H9 (cell line): ENCODE data around the gene TSPAN6. TPM values are rescaled to one million over a fixed set of nuclear protein-coding genes. Genes with fewer than 3 reads are reported as not detected.
A peak's percentile ranks its signal among the peaks of the same experiment; 100 is the strongest.

Experiments
- DNase-seq: peaks from one replicate; pipeline ENCODE4 v3.0.0-alpha.2; 2017
- H2AFZ ChIP-seq: one replicate; pipeline ENCODE4 v1.6.1; 2013; ENCODE audit warnings: mild to moderate bottlenecking, low read length, control low read depth, moderate library complexity
- H2AK5ac ChIP-seq: 2 replicates; pipeline ENCODE4 v1.6.1; 2013; ENCODE audit warnings: low read length, control low read depth, mixed read lengths; ENCODE audit not compliant: insufficient read length
- H2BK120ac ChIP-seq: one replicate; pipeline ENCODE4 v1.6.1; 2013; ENCODE audit warnings: low read depth, mild to moderate bottlenecking, low read length, control low read depth, inconsistent platforms; ENCODE audit not compliant: poor library complexity, severe bottlenecking
- H2BK12ac ChIP-seq: 2 replicates; pipeline ENCODE4 v1.6.1; 2013; ENCODE audit warnings: low read length, control low read depth, mixed read lengths, low read depth; ENCODE audit not compliant: insufficient read length
- H2BK15ac ChIP-seq: 2 replicates; pipeline ENCODE4 v1.6.1; 2013; ENCODE audit warnings: low read depth, low read length, control low read depth
- H2BK20ac ChIP-seq: one replicate; pipeline ENCODE4 v1.6.1; 2013; ENCODE audit warnings: low read depth, mild to moderate bottlenecking, low read length, control low read depth, inconsistent platforms; ENCODE audit not compliant: poor library complexity, severe bottlenecking
- H2BK5ac ChIP-seq: 2 replicates; pipeline ENCODE4 v1.6.1; 2013; ENCODE audit warnings: low read length, control low read depth, mixed read lengths; ENCODE audit not compliant: insufficient read length
- H3K14ac ChIP-seq: 2 replicates; pipeline ENCODE4 v1.6.1; 2013; ENCODE audit warnings: low read length, control low read depth; ENCODE audit not compliant: insufficient read depth
- H3K18ac ChIP-seq: 2 replicates; pipeline ENCODE4 v1.6.1; 2013; ENCODE audit warnings: low read depth, mild to moderate bottlenecking, mixed read lengths, low read length, control low read depth; ENCODE audit not compliant: insufficient read length
- H3K23ac ChIP-seq: 2 replicates; pipeline ENCODE4 v1.6.1; 2013; ENCODE audit warnings: low read length, control low read depth, mixed read lengths, low read depth; ENCODE audit not compliant: insufficient read length
- H3K23me2 ChIP-seq: 2 replicates; pipeline ENCODE4 v1.6.1; 2013; ENCODE audit warnings: low read depth, mild to moderate bottlenecking, mixed read lengths, low read length, control low read depth; ENCODE audit not compliant: insufficient read length, poor library complexity, severe bottlenecking
- H3K27ac ChIP-seq: 2 replicates; pipeline ENCODE4 v1.5.1; 2013; ENCODE audit warnings: low read length, control low read depth, mixed read lengths, low read depth; ENCODE audit not compliant: insufficient read length
- H3K27me3 ChIP-seq: 2 replicates; pipeline ENCODE4 v1.6.1; 2013; ENCODE audit warnings: low read length, control low read depth, inconsistent platforms; ENCODE audit not compliant: insufficient read depth
- H3K4ac ChIP-seq: 2 replicates; pipeline ENCODE4 v1.6.1; 2013; ENCODE audit warnings: low read depth, mild to moderate bottlenecking, control low read depth, inconsistent platforms, low read length, moderate library complexity
- H3K4me1 ChIP-seq: 2 replicates; pipeline ENCODE4 v1.6.1; 2013; ENCODE audit warnings: low read length, control low read depth, inconsistent platforms; ENCODE audit not compliant: insufficient read depth
- H3K4me2 ChIP-seq: 2 replicates; pipeline ENCODE4 v1.6.1; 2013; ENCODE audit warnings: low read length, control low read depth, mixed read lengths; ENCODE audit not compliant: insufficient read length, insufficient read depth
- H3K56ac ChIP-seq: 2 replicates; pipeline ENCODE4 v1.6.1; 2013; ENCODE audit warnings: low read depth, mild to moderate bottlenecking, mixed read lengths, low read length, control low read depth; ENCODE audit not compliant: insufficient read length
- H3K79me1 ChIP-seq: 2 replicates; pipeline ENCODE4 v1.6.1; 2013; ENCODE audit warnings: low read depth, mild to moderate bottlenecking, moderate library complexity, low read length, control low read depth, inconsistent platforms; ENCODE audit not compliant: insufficient read depth, poor library complexity, severe bottlenecking
- H3K79me2 ChIP-seq: 2 replicates; pipeline ENCODE4 v1.6.1; 2013; ENCODE audit warnings: low read length, control low read depth, inconsistent platforms; ENCODE audit not compliant: insufficient read depth
- H3K9ac ChIP-seq: 2 replicates; pipeline ENCODE4 v1.6.1; 2013; ENCODE audit warnings: low read length, control low read depth, mixed read lengths; ENCODE audit not compliant: insufficient read length; ENCODE audit errors: extremely low read depth
- H3K9me3 ChIP-seq: one replicate; pipeline ENCODE4 v1.6.1; 2013; ENCODE audit warnings: low read depth, low read length, inconsistent platforms; ENCODE audit not compliant: control insufficient read depth
- H3T11ph ChIP-seq: one replicate; pipeline ENCODE4 v1.6.1; 2013; ENCODE audit warnings: mild to moderate bottlenecking, low read length, control low read depth, inconsistent platforms
- H4K20me1 ChIP-seq: one replicate; pipeline ENCODE4 v1.6.1; 2013; ENCODE audit not compliant: control insufficient read depth, insufficient read length, insufficient read depth
- H4K5ac ChIP-seq: 2 replicates; pipeline ENCODE4 v1.6.1; 2013; ENCODE audit warnings: low read depth, mild to moderate bottlenecking, mixed read lengths, low read length, control low read depth; ENCODE audit not compliant: insufficient read length
- H4K8ac ChIP-seq: replicated peaks from 2 replicates; pipeline ENCODE4 v1.6.1; 2013; ENCODE audit warnings: low read length, control low read depth, mixed read lengths, low read depth; ENCODE audit not compliant: insufficient read length
- H4K91ac ChIP-seq: 2 replicates; pipeline ENCODE4 v1.6.1; 2013; ENCODE audit warnings: low read depth, mild to moderate bottlenecking, moderate library complexity, mixed read lengths, low read length, control low read depth; ENCODE audit not compliant: insufficient read length
- H3K27ac Mint-ChIP-seq, 3 experiments: 2 replicates in 2 of 3; 3 replicates in 1 of 3; pipeline ENCODE4 v1.8.0; 2020 to 2021; ENCODE audit warnings: mixed read lengths in 3 of 3, mild to moderate bottlenecking in 1 of 3, moderate library complexity in 1 of 3
- H3K27me3 Mint-ChIP-seq: 2 replicates; pipeline ENCODE4 v1.8.0; 2021; ENCODE audit warnings: low read depth, mild to moderate bottlenecking, moderate library complexity, mixed read lengths
- H3K36me3 Mint-ChIP-seq, 3 experiments: 2 replicates in 2 of 3; 3 replicates in 1 of 3; pipeline ENCODE4 v1.8.0; 2020 to 2021; ENCODE audit warnings: low read depth in 3 of 3, mixed read lengths in 3 of 3; ENCODE audit not compliant: insufficient read depth in 1 of 3
- H3K4me1 Mint-ChIP-seq, 2 experiments: 2 replicates each; pipeline ENCODE4 v1.8.0; 2020; ENCODE audit warnings: mixed read lengths in 2 of 2
- H3K4me3 Mint-ChIP-seq, 2 experiments: 2 replicates in 1 of 2; 3 replicates in 1 of 2; pipeline ENCODE4 v1.8.0; 2020 to 2021; ENCODE audit warnings: mild to moderate bottlenecking in 2 of 2, mixed read lengths in 2 of 2, moderate library complexity in 1 of 2
- H3K9me3 Mint-ChIP-seq, 2 experiments: 2 replicates in 1 of 2; 3 replicates in 1 of 2; pipeline ENCODE4 v1.8.0; 2020; ENCODE audit warnings: mild to moderate bottlenecking in 2 of 2, mixed read lengths in 2 of 2, moderate library complexity in 1 of 2
- CTCF ChIP-seq: fragments of 200-600 bp; sonication (generic); conservative IDR thresholded peaks from 3 replicates; pipeline ENCODE4 v1.8.0; 2021; ENCODE audit warnings: antibody characterized with exemption, mild to moderate bottlenecking
- WGBS: extraction: QIAGEN DNeasy Blood & Tissue Kit; methylation state at CpG from one replicate; pipeline ENCODE4 v1.1.7; 2013; ENCODE audit warnings: missing lambda C conversion rate, low lambda C conversion rate, mixed read lengths; ENCODE audit not compliant: insufficient read length; ENCODE audit errors: extremely low coverage; 5-methylcytosine and 5-hydroxymethylcytosine counted together
- total RNA-seq: library from RNA; stranded (reverse); gene quantifications from 2 replicates; pipeline ENCODE4 v1.2.1, GENCODE V29; 2021

Gene TSPAN6
- total RNA-seq, 1 experiment from 2014 or later = 61.3 TPM

GRCh38 chrX:100609591-100609990, 27.0 kb downstream of the TSPAN6 start:
- Mint-ChIP-seq H3K4me1 (peaks cover 18 to 19% of the 10 kb centered on the region in 2 experiments), H3K36me3 (no peaks in the 10 kb centered on the region; a peak in 1 of 7 replicates), H3K4me3 (peak overlapping the region in 1 of 2 experiments; percentile 50; a peak in 1 of 5 replicates), H3K27me3 (no peaks in the 10 kb centered on the region), H3K27ac (no peak overlapping the region), H3K9me3 (peaks cover 0 to 52% of the 10 kb centered on the region in 2 experiments; a peak in 2 of 5 replicates)
- Histone ChIP-seq H3K23me2 (no peaks in the 10 kb centered on the region), H4K5ac (no peak overlapping the region), H3K27ac (no peak overlapping the region), H3K79me2 (no peaks in the 10 kb centered on the region), H3K14ac (no peak overlapping the region), H2AFZ (no peak overlapping the region), H2BK12ac (no peak overlapping the region), H3K27me3 (no peaks in the 10 kb centered on the region), H4K20me1 (no peaks in the 10 kb centered on the region), H2BK120ac (no peak overlapping the region), H3K4me1 (no peaks in the 10 kb centered on the region), H4K8ac (no peak overlapping the region), H3K18ac (no peak overlapping the region), H3K4ac (no peak overlapping the region), H2BK20ac (no peak overlapping the region), H2BK15ac (no peak overlapping the region), H3K56ac (no peak overlapping the region), H3K23ac (no peak overlapping the region), H3T11ph (no peak overlapping the region), H4K91ac (no peak overlapping the region), H2BK5ac (no peak overlapping the region), H2AK5ac (no peak overlapping the region), H3K9ac (no peak overlapping the region), H3K79me1 (no peaks in the 10 kb centered on the region), H3K4me2 (peak overlapping the region; percentile 16), H3K9me3 (no peaks in the 10 kb centered on the region)
- WGBS = no CpG with 5 or more reads among the region's 1 CpG
- peak; percentile 35; the same call in 2 of the 3 replicates for TF ChIP-seq CTCF
- DNase-seq = no peak
